T-helper 17 cell (primary cell): ENCODE measurements around the gene ZNF716. TPM values are rescaled to one million over a fixed set of nuclear protein-coding genes. Genes with fewer than 3 reads are reported as not detected.
"Not testable (repeated sequence)": the region's sequence is repeated elsewhere in the genome, so short reads cannot be mapped to it uniquely, and the experiment has no call there.

Experiments
- ATAC-seq: fragments of 150-1000 bp; cut with Tn5 transposase; 2 replicates; pipeline ENCODE4 v1.10.0; 2021; ENCODE audit warnings: mild to moderate bottlenecking, moderate library complexity
- DNase-seq, 3 donors: peaks; one replicate each; pipeline versions ENCODE4 v3.0.0 to v3.0.0-alpha.2; 2020 to 2021
- H3K9me3 ChIP-seq: one replicate; pipeline ENCODE4 v1.7.0; 2013; ENCODE audit warnings: low read length, mild to moderate bottlenecking; ENCODE audit not compliant: control insufficient read depth, poor library complexity, severe bottlenecking
- H3K27ac Mint-ChIP-seq: one replicate; pipeline ENCODE4 v1.8.0; 2022; ENCODE audit warnings: mild to moderate bottlenecking, moderate library complexity, mixed read lengths
- H3K27me3 Mint-ChIP-seq: one replicate; pipeline ENCODE4 v1.8.0; 2022; ENCODE audit warnings: mixed read lengths
- H3K36me3 Mint-ChIP-seq: one replicate; pipeline ENCODE4 v1.8.0; 2022; ENCODE audit warnings: low read depth, mixed read lengths
- H3K4me1 Mint-ChIP-seq: one replicate; pipeline ENCODE4 v1.8.0; 2022; ENCODE audit warnings: mild to moderate bottlenecking, mixed read lengths
- H3K4me3 Mint-ChIP-seq: one replicate; pipeline ENCODE4 v1.8.0; 2022; ENCODE audit warnings: mild to moderate bottlenecking, moderate library complexity, mixed read lengths
- total RNA-seq, 4 donors: library from RNA in 2 of 4; stranded (reverse) in 2 of 4; gene quantifications; one replicate each; pipeline ENCODE4 v1.2.3 and lab custom pipeline; 2022 to 2026

The ZNF716 gene
- not detected for total RNA-seq
- total RNA-seq (lab: John Stamatoyannopoulos, UW), result 0 reads per million in 2 donors

GRCh38 chr7:57449904-57450303 is at the start of gene ZNF716:
TSS of gene ZNF716 (plus strand) at chr7:57450177. CDS start at chr7:57450289, 112 bp downstream.
- no peaks in the 10 kb centered on the region for H3K9me3 ChIP-seq
- no peaks in the 10 kb centered on the region for H3K4me1 Mint-ChIP-seq
- DNase-seq, result no peak
- no peaks in the 10 kb centered on the region for H3K27me3 Mint-ChIP-seq
- no peak for ATAC-seq
- no peaks in the 10 kb centered on the region for H3K36me3 Mint-ChIP-seq
- H3K4me3 Mint-ChIP-seq, result no peak within 1 kb of the TSS
- no peak within 1 kb of the TSS for H3K27ac Mint-ChIP-seq

GRCh38 chr7:57400531-57401155 is 49.3 kb upstream of the ZNF716 start:
- no peak overlapping the region for H3K4me3 Mint-ChIP-seq
- no peak for ATAC-seq
- H3K27me3 Mint-ChIP-seq, result no peaks in the 10 kb centered on the region
- H3K4me1 Mint-ChIP-seq, result no peaks in the 10 kb centered on the region
- H3K27ac Mint-ChIP-seq, result no peak overlapping the region
- H3K9me3 ChIP-seq, result no peaks in the 10 kb centered on the region
- no peaks in the 10 kb centered on the region for H3K36me3 Mint-ChIP-seq
- DNase-seq, result no peak

DNA sequence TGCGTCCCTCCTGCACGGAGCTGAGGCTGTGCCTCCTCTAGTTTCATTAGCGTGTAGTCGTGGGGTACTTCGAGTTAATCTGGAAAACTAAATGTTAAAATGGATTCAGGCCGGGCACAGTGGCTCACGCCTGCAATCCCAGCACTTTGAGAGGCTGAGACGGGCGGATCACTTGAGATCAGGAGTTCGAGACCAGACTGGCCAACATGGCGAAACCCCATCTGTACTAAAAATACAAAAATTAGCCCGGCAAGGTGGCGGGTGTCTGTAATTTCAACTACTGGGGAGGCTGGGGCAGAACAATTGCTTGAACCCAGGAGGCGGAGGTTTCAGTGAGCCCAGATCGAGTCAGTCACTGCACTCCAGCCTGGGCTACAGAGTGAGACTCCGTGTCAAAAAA is 46.9 kb upstream of the ZNF716 start:
- H3K27ac Mint-ChIP-seq, H3K27me3 Mint-ChIP-seq, DNase-seq, H3K4me1 Mint-ChIP-seq, H3K9me3 ChIP-seq, ATAC-seq, H3K36me3 Mint-ChIP-seq, H3K4me3 Mint-ChIP-seq: not testable (repeated sequence)

DNA sequence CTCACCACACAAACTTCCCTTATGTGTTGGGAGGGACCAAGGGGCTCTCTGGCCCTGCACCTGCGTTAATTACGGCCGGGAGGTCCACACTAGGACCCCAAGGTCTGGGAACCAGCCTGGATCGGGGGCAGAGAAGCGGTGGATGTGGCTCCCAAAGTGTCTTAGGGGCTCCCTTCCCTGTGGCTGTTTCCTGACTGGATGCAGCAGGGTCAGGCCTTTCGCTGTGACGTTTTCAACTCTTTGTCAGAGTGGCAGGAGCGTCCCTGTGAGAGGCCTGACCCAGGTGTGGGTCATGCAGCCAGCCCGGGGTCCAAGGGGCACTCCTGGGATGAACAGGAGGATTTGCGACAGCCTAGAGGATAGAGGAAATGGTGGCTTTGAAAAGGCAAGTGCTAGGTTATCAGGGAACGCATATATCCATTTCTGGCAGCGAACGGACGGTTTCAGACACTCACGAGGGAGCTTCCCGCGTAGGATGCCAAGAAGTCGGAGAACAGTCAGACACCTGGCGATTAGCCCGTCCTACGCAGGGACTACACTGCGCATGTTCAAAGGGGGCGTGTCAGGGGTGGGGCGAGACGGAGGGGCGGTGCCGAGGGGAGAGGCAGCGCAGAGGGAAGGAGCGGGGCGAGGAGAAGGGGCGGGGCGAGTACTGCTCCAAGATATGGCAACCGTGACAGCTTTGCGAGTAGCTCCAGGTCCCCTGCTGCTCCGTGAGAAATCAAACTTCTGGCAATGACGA is 46.2 kb upstream of the ZNF716 start:
- H3K36me3 Mint-ChIP-seq, result no peaks in the 10 kb centered on the region
- H3K4me1 Mint-ChIP-seq, result no peaks in the 10 kb centered on the region
- DNase-seq, result no peak
- no peak overlapping the region for H3K4me3 Mint-ChIP-seq
- no peak for ATAC-seq
- H3K9me3 ChIP-seq, result no peaks in the 10 kb centered on the region
- H3K27me3 Mint-ChIP-seq, result no peaks in the 10 kb centered on the region
- H3K27ac Mint-ChIP-seq, result no peak overlapping the region

DNA sequence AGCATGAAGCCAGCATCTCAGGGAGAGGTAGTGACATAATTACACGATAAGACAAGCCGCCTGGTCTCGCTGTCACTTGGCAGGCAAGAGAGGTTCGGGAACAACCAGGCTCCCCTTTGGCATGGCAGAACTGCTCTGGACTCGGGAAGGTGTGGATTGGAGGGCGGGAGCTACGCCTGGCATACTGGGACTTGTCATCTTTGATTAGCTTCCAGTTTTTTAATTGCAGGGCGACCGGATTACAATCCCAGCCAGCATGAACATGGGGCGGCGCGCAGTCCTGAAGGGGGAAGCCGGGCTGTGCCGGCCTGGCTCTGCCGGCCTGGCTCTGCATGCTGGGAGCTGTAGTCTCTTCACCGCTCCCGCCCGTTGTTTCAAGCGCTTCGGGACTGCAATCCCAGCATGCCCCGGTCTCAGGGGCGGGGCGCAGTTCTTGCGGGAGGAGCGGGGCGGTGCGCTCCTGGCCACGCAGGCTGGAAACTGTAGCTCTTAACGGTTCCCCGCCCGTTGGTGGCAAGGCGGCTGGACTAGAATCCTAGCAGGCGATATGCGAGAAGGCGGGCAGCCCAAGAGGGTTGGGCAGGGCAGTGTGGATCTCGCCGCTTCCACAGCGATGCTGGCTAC is 45.5 kb upstream of the ZNF716 start:
- Mint-ChIP-seq H3K4me3 (no peak overlapping the region), H3K36me3 (no peaks in the 10 kb centered on the region), H3K27ac (no peak overlapping the region), H3K27me3 (no peaks in the 10 kb centered on the region), H3K4me1 (no peaks in the 10 kb centered on the region)
- ATAC-seq (no peak), DNase-seq (no peak)
- no peaks in the 10 kb centered on the region for H3K9me3 ChIP-seq

GRCh38 chr7:57404967-57405421 is 45.0 kb upstream of the ZNF716 start:
- no peaks in the 10 kb centered on the region for H3K27me3 Mint-ChIP-seq
- H3K27ac Mint-ChIP-seq, result no peak overlapping the region
- DNase-seq (no peak), ATAC-seq (no peak)
- H3K4me3 Mint-ChIP-seq, result no peak overlapping the region
- no peaks in the 10 kb centered on the region for H3K9me3 ChIP-seq
- no peaks in the 10 kb centered on the region for H3K4me1 Mint-ChIP-seq
- H3K36me3 Mint-ChIP-seq, result no peaks in the 10 kb centered on the region

GRCh38 chr7:57407125-57407524 is 42.9 kb upstream of the ZNF716 start:
- no peaks in the 10 kb centered on the region for H3K27me3 Mint-ChIP-seq
- no peaks in the 10 kb centered on the region for H3K9me3 ChIP-seq
- no peak for ATAC-seq
- H3K4me1 Mint-ChIP-seq, result no peaks in the 10 kb centered on the region
- no peak overlapping the region for H3K27ac Mint-ChIP-seq
- no peaks in the 10 kb centered on the region for H3K36me3 Mint-ChIP-seq
- H3K4me3 Mint-ChIP-seq, result no peak overlapping the region
- no peak for DNase-seq

DNA sequence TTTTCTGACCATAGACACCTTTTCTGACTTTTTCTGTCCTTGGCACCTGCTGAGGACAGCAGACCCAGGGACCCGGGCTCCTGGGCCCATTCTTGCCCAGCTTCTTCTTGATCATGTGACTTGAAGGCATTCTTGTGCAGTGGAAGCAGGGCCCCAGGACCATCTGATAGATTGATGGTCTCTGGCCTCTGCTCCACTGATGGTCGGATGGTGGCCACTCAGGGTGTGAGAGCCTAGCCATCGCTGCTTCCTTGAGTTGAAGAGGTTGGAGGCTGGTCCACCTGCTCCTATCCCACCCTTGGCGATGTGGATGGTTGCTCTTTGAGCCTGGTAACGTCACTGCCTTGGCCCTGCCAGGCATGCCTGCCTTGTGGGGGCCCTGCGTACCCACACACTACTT is 37.8 kb upstream of the ZNF716 start:
- H3K27me3 Mint-ChIP-seq, result no peaks in the 10 kb centered on the region
- no peaks in the 10 kb centered on the region for H3K36me3 Mint-ChIP-seq
- H3K4me3 Mint-ChIP-seq, result no peak overlapping the region
- H3K9me3 ChIP-seq, result no peaks in the 10 kb centered on the region
- H3K27ac Mint-ChIP-seq, result no peak overlapping the region
- DNase-seq (no peak), ATAC-seq (no peak)
- H3K4me1 Mint-ChIP-seq, result no peaks in the 10 kb centered on the region

DNA sequence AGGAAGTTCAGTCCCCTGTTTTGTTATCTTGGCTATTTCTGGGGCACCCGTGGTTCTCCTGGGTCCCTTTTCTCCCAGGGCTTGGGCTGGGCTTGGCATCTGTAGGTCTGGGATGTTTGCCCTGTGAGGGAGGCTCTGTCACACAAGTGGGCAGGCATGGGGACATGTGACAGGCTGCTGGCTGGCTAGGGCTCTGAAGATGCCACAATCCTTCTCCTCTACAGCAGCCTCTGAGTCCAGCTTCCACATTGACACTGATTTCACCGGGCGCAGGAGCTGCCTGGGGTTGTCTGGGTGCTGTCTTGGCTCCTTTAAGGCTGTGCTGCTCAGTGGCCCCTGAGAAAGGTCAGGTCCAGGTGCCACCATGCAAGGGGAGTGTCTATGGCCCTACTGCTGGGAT is 37.4 kb upstream of the ZNF716 start:
- Mint-ChIP-seq H3K27me3 (no peaks in the 10 kb centered on the region), H3K27ac (no peak overlapping the region), H3K36me3 (no peaks in the 10 kb centered on the region), H3K4me1 (no peaks in the 10 kb centered on the region), H3K4me3 (no peak overlapping the region)
- no peaks in the 10 kb centered on the region for H3K9me3 ChIP-seq
- DNase-seq, result no peak
- no peak for ATAC-seq

GRCh38 chr7:57413529-57414398 is 36.2 kb upstream of the ZNF716 start:
- no peaks in the 10 kb centered on the region for H3K36me3 Mint-ChIP-seq
- no peak overlapping the region for H3K4me3 Mint-ChIP-seq
- H3K4me1 Mint-ChIP-seq, result no peaks in the 10 kb centered on the region
- no peaks in the 10 kb centered on the region for H3K9me3 ChIP-seq
- DNase-seq, result no peak
- H3K27ac Mint-ChIP-seq, result no peak overlapping the region
- no peak for ATAC-seq
- no peaks in the 10 kb centered on the region for H3K27me3 Mint-ChIP-seq

- Mint-ChIP-seq H3K27ac (no peak overlapping the region), H3K36me3 (no peaks in the 10 kb centered on the region), H3K27me3 (no peaks in the 10 kb centered on the region), H3K4me1 (no peaks in the 10 kb centered on the region), H3K4me3 (no peak overlapping the region)
- DNase-seq, result no peak
- no peaks in the 10 kb centered on the region for H3K9me3 ChIP-seq
- ATAC-seq, result no peak
Observed at GRCh38 chr7:57414415-57414814, 35.6 kb upstream of the ZNF716 start.

- no peaks in the 10 kb centered on the region for H3K9me3 ChIP-seq
- Mint-ChIP-seq H3K4me3 (no peak overlapping the region), H3K4me1 (no peaks in the 10 kb centered on the region), H3K27ac (no peak overlapping the region), H3K27me3 (no peaks in the 10 kb centered on the region), H3K36me3 (no peaks in the 10 kb centered on the region)
- DNase-seq (no peak), ATAC-seq (no peak)
Observed at GRCh38 chr7:57414852-57415251, 35.1 kb upstream of the ZNF716 start.

DNA sequence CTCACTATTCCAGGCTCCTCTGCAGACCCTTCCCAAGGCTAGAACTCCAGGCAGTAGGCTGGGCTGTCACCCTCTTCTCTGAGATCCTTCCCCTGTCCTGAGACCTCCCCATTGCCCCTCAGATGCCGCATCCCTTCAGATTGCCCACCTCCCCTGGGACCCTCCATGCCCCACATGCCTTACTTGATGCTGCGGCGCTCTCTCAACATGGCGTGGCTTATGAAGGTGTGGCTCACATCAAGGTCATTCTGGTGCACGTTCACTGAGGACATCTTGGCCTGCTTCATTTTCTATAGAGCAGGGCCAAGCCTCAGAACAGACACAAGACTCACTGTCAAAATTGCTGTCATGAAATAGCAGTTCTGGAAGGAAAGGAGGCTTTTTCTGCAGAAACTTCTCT is 34.7 kb upstream of the ZNF716 start:
- H3K9me3 ChIP-seq, result no peaks in the 10 kb centered on the region
- no peak overlapping the region for H3K27ac Mint-ChIP-seq
- ATAC-seq, result no peak

More for the DNA sequence above, 34.7 kb upstream of the ZNF716 start:
- Mint-ChIP-seq H3K4me1 (no peaks in the 10 kb centered on the region), H3K4me3 (no peak overlapping the region), H3K27me3 (no peaks in the 10 kb centered on the region), H3K36me3 (no peaks in the 10 kb centered on the region)
- DNase-seq, result no peak
